ENCODE measurements around the gene TPST2.

Gene TPST2

DNA sequence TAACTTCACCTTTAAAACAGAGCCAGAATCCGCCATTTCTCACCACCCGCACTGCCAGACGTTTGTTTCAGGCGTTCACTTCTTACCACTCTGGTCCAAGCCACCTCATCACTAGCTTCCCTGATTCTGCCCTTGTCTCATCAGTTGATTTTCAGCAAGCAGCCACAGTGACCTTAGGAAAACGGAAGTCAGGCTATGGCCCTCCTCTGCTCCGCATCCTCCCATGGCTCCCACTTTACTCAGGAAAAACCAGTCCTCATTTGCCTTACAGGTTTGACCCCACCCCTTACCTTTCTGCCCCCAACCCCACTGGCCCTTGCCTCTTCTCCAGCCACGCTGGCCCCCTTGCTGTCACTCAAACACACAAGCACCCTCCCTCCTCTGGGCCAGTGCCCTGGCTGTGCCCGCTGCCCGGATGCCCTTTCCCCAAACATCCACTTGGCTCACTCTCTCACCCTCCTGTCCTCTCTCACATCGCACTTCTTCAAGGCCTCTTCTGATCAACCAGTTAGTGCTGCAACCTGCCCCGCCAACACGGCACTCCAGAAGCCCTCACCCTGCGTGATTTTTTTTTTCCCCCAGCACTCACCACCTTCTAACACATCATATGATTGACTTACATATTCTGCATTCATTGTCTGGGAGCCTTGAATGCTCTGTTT, 18.9 kb downstream of the TPST2 start:
- Histone ChIP-seq H3K4me1 (ENCODE audit: control insufficient read depth, insufficient read depth, low read length, poor library complexity, severe bottlenecking) (no peaks in the 10 kb centered on the region), H3K4me3 (ENCODE audit: insufficient read depth, low read depth, low read length, poor library complexity, severe bottlenecking) (no peak overlapping the region), H3K9me3 (ENCODE audit: control insufficient read depth, low read length) (no peaks in the 10 kb centered on the region), H3K36me3 (ENCODE audit: control insufficient read depth, insufficient read depth, low read length) (no peaks in the 10 kb centered on the region), H3K27me3 (replicated peaks; ENCODE audit: control insufficient read depth, insufficient read depth, low read length, poor library complexity, severe bottlenecking) (no peaks in the 10 kb centered on the region), H3K27ac (ENCODE audit: insufficient read depth, low read length, poor library complexity, severe bottlenecking) (no peak overlapping the region)
- DNase-seq, result no peak

DNA sequence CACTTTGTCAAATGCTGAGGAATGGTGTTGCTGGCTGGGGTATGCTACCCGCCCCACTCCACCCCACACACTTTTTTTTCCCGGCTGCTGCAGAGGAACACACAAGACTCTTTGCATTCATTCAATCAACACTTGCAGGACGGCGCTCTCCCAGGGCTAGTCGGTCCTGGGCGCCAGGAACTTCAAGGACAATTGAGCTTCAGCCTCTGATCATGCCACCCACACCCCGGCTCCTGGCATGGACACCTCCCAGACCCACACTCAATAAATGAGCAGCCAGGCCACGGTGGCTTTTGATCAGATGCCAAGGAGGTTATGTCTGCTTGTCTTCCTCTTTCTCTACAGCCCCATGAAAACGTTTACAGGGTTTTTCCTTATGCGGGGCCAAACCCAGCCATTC, 19.8 kb downstream of the TPST2 start:
- Histone ChIP-seq H3K4me3 (ENCODE audit: insufficient read depth, low read depth, low read length, poor library complexity, severe bottlenecking) (no peak overlapping the region), H3K36me3 (ENCODE audit: control insufficient read depth, insufficient read depth, low read length) (no peaks in the 10 kb centered on the region), H3K9me3 (ENCODE audit: control insufficient read depth, low read length) (no peaks in the 10 kb centered on the region), H3K4me1 (ENCODE audit: control insufficient read depth, insufficient read depth, low read length, poor library complexity, severe bottlenecking) (no peaks in the 10 kb centered on the region), H3K27me3 (replicated peaks; ENCODE audit: control insufficient read depth, insufficient read depth, low read length, poor library complexity, severe bottlenecking) (no peaks in the 10 kb centered on the region), H3K27ac (ENCODE audit: insufficient read depth, low read length, poor library complexity, severe bottlenecking) (no peak overlapping the region)
- DNase-seq, result no peak

DNA sequence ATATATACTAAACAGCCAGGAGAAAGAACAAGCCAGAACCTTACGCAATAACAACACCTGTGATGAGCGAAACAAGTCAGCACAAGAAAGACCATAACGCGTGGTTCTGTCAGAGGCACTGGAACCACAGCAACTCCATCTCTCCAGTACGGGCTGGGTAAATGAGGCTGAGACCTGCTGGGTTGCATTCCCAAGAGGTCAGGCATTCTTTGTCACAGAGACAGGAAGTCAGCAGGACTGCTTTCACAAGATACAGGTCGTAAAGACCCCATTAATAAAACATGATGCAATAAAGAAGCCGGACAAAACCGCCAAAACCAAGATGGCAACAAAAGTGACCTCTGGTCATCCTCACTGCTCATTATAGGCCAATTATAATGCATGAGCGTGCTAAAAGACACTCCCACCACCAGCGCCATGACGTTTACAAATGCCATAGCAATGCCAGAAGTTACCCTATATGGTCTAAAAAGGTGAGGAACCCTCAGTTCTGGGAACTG, 21.7 kb downstream of the TPST2 start:
- DNase-seq, result no peak
- no peaks in the 10 kb centered on the region for H3K9me3 ChIP-seq (ENCODE audit: control insufficient read depth, low read length)
- H3K36me3 ChIP-seq (ENCODE audit: control insufficient read depth, insufficient read depth, low read length), result peaks cover 3% of the 10 kb centered on the region
- no peak overlapping the region for H3K4me3 ChIP-seq (ENCODE audit: insufficient read depth, low read depth, low read length, poor library complexity, severe bottlenecking)
- no peaks in the 10 kb centered on the region for H3K4me1 ChIP-seq (ENCODE audit: control insufficient read depth, insufficient read depth, low read length, poor library complexity, severe bottlenecking)
- H3K27me3 ChIP-seq (replicated peaks; ENCODE audit: control insufficient read depth, insufficient read depth, low read length, poor library complexity, severe bottlenecking), result no peaks in the 10 kb centered on the region
- H3K27ac ChIP-seq (ENCODE audit: insufficient read depth, low read length, poor library complexity, severe bottlenecking), result no peak overlapping the region

DNA sequence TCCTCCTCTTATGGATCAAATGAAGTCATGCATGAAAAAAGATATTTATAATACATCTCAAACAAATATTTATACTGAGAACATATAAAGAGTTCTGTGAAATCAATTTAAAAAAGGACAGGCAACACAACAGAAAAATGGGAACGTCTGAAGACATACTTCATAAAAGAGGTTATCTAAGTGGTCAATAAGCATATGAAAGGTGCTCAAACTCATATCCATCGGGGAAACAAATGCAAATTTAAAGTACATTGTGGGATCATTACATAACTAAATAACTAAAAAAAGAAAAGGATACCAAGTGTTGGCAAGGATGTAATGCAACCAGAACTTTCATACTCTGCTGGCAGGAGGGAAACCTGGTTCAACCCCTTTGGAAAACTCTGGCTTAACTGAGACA, 22.3 kb downstream of the TPST2 start:
- Histone ChIP-seq H3K27me3 (replicated peaks; ENCODE audit: control insufficient read depth, insufficient read depth, low read length, poor library complexity, severe bottlenecking) (no peaks in the 10 kb centered on the region), H3K4me3 (ENCODE audit: insufficient read depth, low read depth, low read length, poor library complexity, severe bottlenecking) (no peak overlapping the region), H3K9me3 (ENCODE audit: control insufficient read depth, low read length) (no peaks in the 10 kb centered on the region), H3K27ac (ENCODE audit: insufficient read depth, low read length, poor library complexity, severe bottlenecking) (no peak overlapping the region), H3K4me1 (ENCODE audit: control insufficient read depth, insufficient read depth, low read length, poor library complexity, severe bottlenecking) (no peaks in the 10 kb centered on the region), H3K36me3 (ENCODE audit: control insufficient read depth, insufficient read depth, low read length) (peaks cover 3% of the 10 kb centered on the region)
- no peak for DNase-seq

DNA sequence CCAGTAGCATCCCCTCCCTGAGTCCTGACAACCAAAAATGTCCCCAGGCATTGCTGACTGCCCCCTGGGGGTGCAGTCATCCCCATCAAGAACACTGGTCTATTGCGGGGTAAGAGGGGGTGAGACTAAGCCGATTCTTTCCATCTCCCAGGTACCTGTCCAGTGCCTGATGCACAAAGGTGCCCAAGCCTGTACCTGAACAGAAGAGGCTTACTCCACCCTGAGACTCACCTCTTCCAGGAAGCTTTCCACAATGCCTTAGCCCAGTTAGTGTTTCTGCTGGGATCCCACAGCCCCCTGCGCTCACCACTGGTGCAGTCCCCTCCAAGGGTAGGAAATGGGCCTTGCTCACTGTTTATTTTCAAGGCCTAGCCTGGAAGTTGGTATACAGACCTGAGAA, 22.9 kb downstream of the TPST2 start:
- no peak for DNase-seq
- Histone ChIP-seq H3K27ac (ENCODE audit: insufficient read depth, low read length, poor library complexity, severe bottlenecking) (no peak overlapping the region), H3K4me3 (ENCODE audit: insufficient read depth, low read depth, low read length, poor library complexity, severe bottlenecking) (no peak overlapping the region), H3K36me3 (ENCODE audit: control insufficient read depth, insufficient read depth, low read length) (peaks cover 3% of the 10 kb centered on the region), H3K9me3 (ENCODE audit: control insufficient read depth, low read length) (no peaks in the 10 kb centered on the region), H3K4me1 (ENCODE audit: control insufficient read depth, insufficient read depth, low read length, poor library complexity, severe bottlenecking) (no peaks in the 10 kb centered on the region), H3K27me3 (replicated peaks; ENCODE audit: control insufficient read depth, insufficient read depth, low read length, poor library complexity, severe bottlenecking) (no peaks in the 10 kb centered on the region)

DNA sequence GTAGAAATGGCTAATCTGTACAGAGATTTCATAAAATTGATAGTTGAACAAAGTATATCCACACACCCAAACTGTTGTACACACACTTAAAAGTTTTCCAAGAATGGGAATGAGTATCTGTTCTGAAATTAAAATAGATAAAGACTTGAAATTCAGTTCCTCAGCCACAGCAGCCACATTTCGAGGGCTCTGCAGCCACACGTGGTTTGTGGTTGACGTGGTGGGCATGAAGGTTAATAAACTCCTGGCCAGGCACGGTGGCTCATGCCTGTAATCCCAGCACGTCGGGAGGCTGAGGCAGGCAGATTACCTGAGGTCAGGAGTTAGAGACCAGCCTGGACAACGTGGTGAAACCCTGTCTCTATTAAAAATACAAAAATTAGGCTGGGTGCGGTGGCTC, 24.0 kb downstream of the TPST2 start:
- Histone ChIP-seq H3K36me3 (ENCODE audit: control insufficient read depth, insufficient read depth, low read length) (peaks cover 3% of the 10 kb centered on the region), H3K9me3 (ENCODE audit: control insufficient read depth, low read length) (no peaks in the 10 kb centered on the region), H3K4me3 (ENCODE audit: insufficient read depth, low read depth, low read length, poor library complexity, severe bottlenecking) (no peak overlapping the region), H3K27ac (ENCODE audit: insufficient read depth, low read length, poor library complexity, severe bottlenecking) (no peak overlapping the region), H3K27me3 (replicated peaks; ENCODE audit: control insufficient read depth, insufficient read depth, low read length, poor library complexity, severe bottlenecking) (no peaks in the 10 kb centered on the region), H3K4me1 (ENCODE audit: control insufficient read depth, insufficient read depth, low read length, poor library complexity, severe bottlenecking) (no peaks in the 10 kb centered on the region)
- no peak for DNase-seq

DNA sequence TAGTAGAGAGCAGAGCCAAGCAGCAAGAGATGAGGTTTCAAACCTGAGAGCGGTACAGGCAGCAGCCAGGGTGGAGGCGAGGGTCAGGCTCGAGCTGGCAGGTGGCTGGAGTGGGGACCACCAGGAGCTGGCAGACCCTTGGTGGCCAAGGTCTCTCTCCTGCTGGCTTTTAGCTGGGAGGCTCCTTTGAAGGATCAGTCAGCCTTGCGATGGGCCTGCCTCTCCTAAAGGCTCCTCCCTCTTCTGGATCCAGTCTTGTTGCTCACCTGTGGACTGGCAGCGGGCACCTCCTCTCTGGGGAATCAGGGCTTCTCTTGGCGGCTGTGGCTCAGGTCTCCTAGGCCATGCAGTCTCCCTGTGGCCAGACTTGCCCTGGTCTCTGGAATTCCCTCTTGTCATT, 24.8 kb downstream of the TPST2 start:
- Histone ChIP-seq H3K9me3 (ENCODE audit: control insufficient read depth, low read length) (no peaks in the 10 kb centered on the region), H3K27me3 (replicated peaks; ENCODE audit: control insufficient read depth, insufficient read depth, low read length, poor library complexity, severe bottlenecking) (no peaks in the 10 kb centered on the region), H3K4me3 (ENCODE audit: insufficient read depth, low read depth, low read length, poor library complexity, severe bottlenecking) (no peak overlapping the region), H3K27ac (ENCODE audit: insufficient read depth, low read length, poor library complexity, severe bottlenecking) (no peak overlapping the region), H3K36me3 (ENCODE audit: control insufficient read depth, insufficient read depth, low read length) (peaks cover 3% of the 10 kb centered on the region), H3K4me1 (ENCODE audit: control insufficient read depth, insufficient read depth, low read length, poor library complexity, severe bottlenecking) (no peaks in the 10 kb centered on the region)
- DNase-seq, result no peak

DNA sequence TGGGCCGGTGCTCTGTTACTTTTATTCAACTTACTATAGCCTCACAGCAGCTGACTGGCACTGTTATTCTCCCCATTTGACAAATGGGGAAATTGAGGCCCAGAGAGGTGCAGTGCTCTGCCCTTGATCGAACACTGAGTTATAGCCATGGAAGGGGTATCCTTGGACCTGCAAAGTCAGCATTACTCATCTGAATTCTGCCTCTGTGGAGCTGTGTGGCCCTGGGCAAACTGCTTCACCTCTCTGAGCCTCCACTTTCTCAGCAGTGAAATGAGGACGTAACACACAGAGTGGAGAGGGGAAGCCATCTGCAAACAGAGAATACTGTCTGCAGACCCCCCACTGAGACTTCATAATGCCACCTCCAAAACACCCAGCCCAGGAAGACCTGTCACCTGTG, 25.3 kb downstream of the TPST2 start:
- Histone ChIP-seq H3K9me3 (ENCODE audit: control insufficient read depth, low read length) (no peaks in the 10 kb centered on the region), H3K27ac (ENCODE audit: insufficient read depth, low read length, poor library complexity, severe bottlenecking) (no peak overlapping the region), H3K36me3 (ENCODE audit: control insufficient read depth, insufficient read depth, low read length) (peaks cover 3% of the 10 kb centered on the region), H3K4me3 (ENCODE audit: insufficient read depth, low read depth, low read length, poor library complexity, severe bottlenecking) (no peak overlapping the region), H3K27me3 (replicated peaks; ENCODE audit: control insufficient read depth, insufficient read depth, low read length, poor library complexity, severe bottlenecking) (no peaks in the 10 kb centered on the region), H3K4me1 (ENCODE audit: control insufficient read depth, insufficient read depth, low read length, poor library complexity, severe bottlenecking) (no peaks in the 10 kb centered on the region)
- DNase-seq, result no peak

DNA sequence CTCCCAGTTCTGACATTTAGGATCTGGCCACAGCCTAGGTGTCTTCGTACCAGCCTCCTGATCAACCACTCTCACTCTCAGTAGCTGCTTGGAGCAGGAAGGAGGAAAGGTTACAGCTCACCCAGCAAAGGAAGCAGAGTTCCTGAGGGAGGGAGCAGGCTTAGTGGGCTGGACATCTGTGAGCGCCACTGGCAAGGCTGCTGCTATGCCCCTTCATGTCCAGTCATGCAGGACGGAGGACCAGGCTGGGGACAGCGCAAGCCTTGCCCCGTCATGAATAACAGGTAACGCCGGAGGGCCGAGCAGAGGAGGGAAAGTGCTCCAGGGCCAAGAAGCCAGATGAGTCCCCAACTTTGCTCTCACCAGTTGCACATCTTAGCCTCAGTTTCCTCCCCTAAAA, 25.8 kb downstream of the TPST2 start:
- Histone ChIP-seq H3K4me1 (ENCODE audit: control insufficient read depth, insufficient read depth, low read length, poor library complexity, severe bottlenecking) (no peaks in the 10 kb centered on the region), H3K36me3 (ENCODE audit: control insufficient read depth, insufficient read depth, low read length) (peaks cover 3% of the 10 kb centered on the region), H3K4me3 (ENCODE audit: insufficient read depth, low read depth, low read length, poor library complexity, severe bottlenecking) (no peak overlapping the region), H3K9me3 (ENCODE audit: control insufficient read depth, low read length) (no peaks in the 10 kb centered on the region), H3K27me3 (replicated peaks; ENCODE audit: control insufficient read depth, insufficient read depth, low read length, poor library complexity, severe bottlenecking) (no peaks in the 10 kb centered on the region), H3K27ac (ENCODE audit: insufficient read depth, low read length, poor library complexity, severe bottlenecking) (no peak overlapping the region)
- no peak for DNase-seq

DNA sequence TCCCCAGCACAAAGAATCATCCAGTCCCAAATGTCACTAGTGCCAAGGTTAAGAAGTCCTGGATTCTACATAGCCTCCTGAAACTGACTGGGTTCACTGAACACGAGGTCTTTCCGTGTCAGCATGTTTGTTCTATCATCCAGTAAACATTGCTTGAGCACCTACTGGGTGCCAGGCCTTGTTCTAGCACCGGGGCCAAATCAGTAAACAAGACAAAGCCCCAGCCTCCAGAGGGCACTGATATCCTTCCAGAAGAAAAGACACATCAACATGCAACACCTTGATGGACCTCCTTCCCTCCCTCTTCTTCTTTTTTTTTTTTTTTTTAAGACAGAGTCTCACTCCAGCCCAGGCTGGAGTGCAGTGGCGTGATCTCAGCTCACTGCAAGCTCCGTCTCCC, 26.9 kb downstream of the TPST2 start:
- Histone ChIP-seq H3K27ac (ENCODE audit: insufficient read depth, low read length, poor library complexity, severe bottlenecking) (no peak overlapping the region), H3K4me3 (ENCODE audit: insufficient read depth, low read depth, low read length, poor library complexity, severe bottlenecking) (no peak overlapping the region), H3K9me3 (ENCODE audit: control insufficient read depth, low read length) (no peaks in the 10 kb centered on the region), H3K27me3 (replicated peaks; ENCODE audit: control insufficient read depth, insufficient read depth, low read length, poor library complexity, severe bottlenecking) (no peaks in the 10 kb centered on the region), H3K36me3 (ENCODE audit: control insufficient read depth, insufficient read depth, low read length) (peaks cover 3% of the 10 kb centered on the region), H3K4me1 (ENCODE audit: control insufficient read depth, insufficient read depth, low read length, poor library complexity, severe bottlenecking) (no peaks in the 10 kb centered on the region)
- DNase-seq, result no peak
